Caco-2 (cell line): ENCODE data around the gene SORL1. TPM values are rescaled to one million over a fixed set of nuclear protein-coding genes. Genes with fewer than 3 reads are reported as not detected.

ENCODE experiments used
- BruUV-seq: library from RNA; stranded (reverse); fragments of 400-500 nt; replicated peaks from 2 replicates; lab custom pipeline; 2021; lab: Mats Ljungman, UMichigan
- CTCF ChIA-PET: fragments of 300-600 bp; sonication (Branson Sonifier 250); formaldehyde crosslinking; loops from one replicate; lab custom pipeline; 2022; ENCODE audit warnings: antibody characterized with exemption; lab: Charles Lee
- POLR2A ChIA-PET: fragments of 300-600 bp; sonication (Branson Sonifier 250); formaldehyde crosslinking; loops from one replicate; lab custom pipeline; 2022; ENCODE audit warnings: antibody characterized with exemption; lab: Charles Lee
- DNase-seq, 2 experiments: peaks; one replicate each; pipeline versions ENCODE4 v3.0.0 to v3.0.0-alpha.2; 2020 to 2022
- H3K27me3 ChIP-seq: replicated peaks from 2 replicates; pipeline ENCODE4 v1.6.0; 2011; ENCODE audit warnings: low read length; ENCODE audit not compliant: control insufficient read depth, insufficient read depth
- H3K36me3 ChIP-seq: 2 replicates; pipeline ENCODE4 v1.5.1; 2011; ENCODE audit warnings: low read length; ENCODE audit not compliant: control insufficient read depth, insufficient read depth
- H3K4me1 ChIP-seq: fragments of 250-450 bp; sonication (Bioruptor Pico); 2 replicates; pipeline ENCODE4 v1.5.1; 2020; ENCODE audit warnings: mild to moderate bottlenecking
- H3K4me3 ChIP-seq: 2 replicates; pipeline ENCODE4 v1.5.1; 2011; ENCODE audit warnings: low read depth, mild to moderate bottlenecking, control low read depth, low read length
- H3K9me3 ChIP-seq: fragments of 250-450 bp; sonication (Bioruptor Pico); 2 replicates; pipeline ENCODE4 v1.5.1; 2020; ENCODE audit warnings: mild to moderate bottlenecking, moderate library complexity
- H3K27ac Mint-ChIP-seq: one replicate; pipeline ENCODE4 v1.8.0; 2022; ENCODE audit warnings: mixed read lengths; ENCODE audit not compliant: unreplicated experiment
- H3K27me3 Mint-ChIP-seq: one replicate; pipeline ENCODE4 v1.8.0; 2022; ENCODE audit warnings: mixed read lengths; ENCODE audit not compliant: insufficient read depth, unreplicated experiment
- H3K36me3 Mint-ChIP-seq: one replicate; pipeline ENCODE4 v1.8.0; 2022; ENCODE audit warnings: mild to moderate bottlenecking, mixed read lengths; ENCODE audit not compliant: insufficient read depth, unreplicated experiment
- H3K4me1 Mint-ChIP-seq: one replicate; pipeline ENCODE4 v1.8.0; 2022; ENCODE audit warnings: low read depth, mixed read lengths; ENCODE audit not compliant: unreplicated experiment
- H3K4me3 Mint-ChIP-seq: one replicate; pipeline ENCODE4 v1.8.0; 2022; ENCODE audit warnings: mild to moderate bottlenecking, moderate library complexity, mixed read lengths; ENCODE audit not compliant: unreplicated experiment
- H3K9me3 Mint-ChIP-seq: one replicate; pipeline ENCODE4 v1.8.0; 2022; ENCODE audit warnings: mixed read lengths; ENCODE audit not compliant: unreplicated experiment
- intact Hi-C: fragments of 100-400 bp; cut with micrococcal nuclease; formaldehyde crosslinking; loops from one replicate; pipeline ENCODE4 v1.10.0; 2022; ENCODE audit not compliant: unreplicated experiment
- total RNA-seq: library from RNA; stranded (reverse); gene quantifications from 2 replicates; pipeline ENCODE4 v1.2.3, GENCODE V29; 2022
- TF ChIP-seq, protein P1 (sequence below), 2 experiments: fragments of 200-600 bp in 1 of 2; IDR thresholded peaks; 1 replicate in 1 of 2; 2 replicates in 1 of 2; pipeline versions ENCODE4 v1.5.1 to v1.8.0; 2011 to 2022; ENCODE audit warnings: antibody characterized with exemption in 1 of 2, control low read depth in 1 of 2, inconsistent platforms in 1 of 2, low read depth in 1 of 2, low read length in 1 of 2, mild to moderate bottlenecking in 1 of 2, moderate library complexity in 1 of 2; ENCODE audit not compliant: insufficient read depth in 1 of 2, severe bottlenecking in 1 of 2, unreplicated experiment in 1 of 2

The SORL1 gene
- total RNA-seq, 1 experiment from 2014 or later: 26.3 TPM

DNA sequence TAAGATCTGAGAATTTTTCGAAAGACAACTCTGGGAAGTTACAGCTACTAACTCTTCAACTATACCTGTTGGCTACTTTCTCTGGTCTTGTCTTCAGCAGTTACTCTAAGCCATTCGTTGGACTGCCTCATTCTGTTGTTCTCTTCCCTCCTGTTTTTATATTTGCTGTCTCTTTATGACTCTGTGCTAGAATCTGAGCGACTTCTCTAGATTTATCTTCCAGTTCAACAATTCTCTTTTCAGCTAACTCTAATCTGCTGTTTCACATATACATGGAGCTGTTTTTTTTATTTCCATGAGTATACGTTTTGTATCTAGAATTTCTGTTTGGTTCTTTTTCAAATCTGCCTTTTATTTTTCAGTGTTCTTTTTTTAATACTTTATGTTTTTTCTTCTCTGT is 128.0 kb downstream of the SORL1 start:
- Mint-ChIP-seq H3K27ac (no peak overlapping the region), H3K27me3 (no peaks in the 10 kb centered on the region), H3K9me3 (peaks cover 14% of the 10 kb centered on the region), H3K4me1 (no peaks in the 10 kb centered on the region), H3K4me3 (no peak overlapping the region), H3K36me3 (peaks cover 6% of the 10 kb centered on the region)
- Histone ChIP-seq H3K4me1 (no peaks in the 10 kb centered on the region), H3K4me3 (no peak overlapping the region), H3K9me3 (peaks cover 5% of the 10 kb centered on the region), H3K36me3 (0 out of 2 replicates have a peak, but pooled peaks cover 1% of the 10 kb centered on the region), H3K27me3 (no peaks in the 10 kb centered on the region)
- POLR2A ChIA-PET: no interaction called here
- CTCF ChIA-PET: interaction anchor here (1.3 kb wide), 1 partner anchor 11 kb away, joined by 3 read pairs; no protein-coding TSS in a partner anchor
- intact Hi-C loops: no loop called here
- no TSS peak for BruUV-seq
- DNase-seq: no peak
- TF ChIP-seq, protein P1, sequence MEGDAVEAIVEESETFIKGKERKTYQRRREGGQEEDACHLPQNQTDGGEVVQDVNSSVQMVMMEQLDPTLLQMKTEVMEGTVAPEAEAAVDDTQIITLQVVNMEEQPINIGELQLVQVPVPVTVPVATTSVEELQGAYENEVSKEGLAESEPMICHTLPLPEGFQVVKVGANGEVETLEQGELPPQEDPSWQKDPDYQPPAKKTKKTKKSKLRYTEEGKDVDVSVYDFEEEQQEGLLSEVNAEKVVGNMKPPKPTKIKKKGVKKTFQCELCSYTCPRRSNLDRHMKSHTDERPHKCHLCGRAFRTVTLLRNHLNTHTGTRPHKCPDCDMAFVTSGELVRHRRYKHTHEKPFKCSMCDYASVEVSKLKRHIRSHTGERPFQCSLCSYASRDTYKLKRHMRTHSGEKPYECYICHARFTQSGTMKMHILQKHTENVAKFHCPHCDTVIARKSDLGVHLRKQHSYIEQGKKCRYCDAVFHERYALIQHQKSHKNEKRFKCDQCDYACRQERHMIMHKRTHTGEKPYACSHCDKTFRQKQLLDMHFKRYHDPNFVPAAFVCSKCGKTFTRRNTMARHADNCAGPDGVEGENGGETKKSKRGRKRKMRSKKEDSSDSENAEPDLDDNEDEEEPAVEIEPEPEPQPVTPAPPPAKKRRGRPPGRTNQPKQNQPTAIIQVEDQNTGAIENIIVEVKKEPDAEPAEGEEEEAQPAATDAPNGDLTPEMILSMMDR (IDR thresholded peaks at IDR 0.05; ENCODE audit: insufficient read depth in 1 of 2, low read depth in 1 of 2, low read length in 1 of 2, severe bottlenecking in 1 of 2, unreplicated experiment in 1 of 2): no peak

DNA sequence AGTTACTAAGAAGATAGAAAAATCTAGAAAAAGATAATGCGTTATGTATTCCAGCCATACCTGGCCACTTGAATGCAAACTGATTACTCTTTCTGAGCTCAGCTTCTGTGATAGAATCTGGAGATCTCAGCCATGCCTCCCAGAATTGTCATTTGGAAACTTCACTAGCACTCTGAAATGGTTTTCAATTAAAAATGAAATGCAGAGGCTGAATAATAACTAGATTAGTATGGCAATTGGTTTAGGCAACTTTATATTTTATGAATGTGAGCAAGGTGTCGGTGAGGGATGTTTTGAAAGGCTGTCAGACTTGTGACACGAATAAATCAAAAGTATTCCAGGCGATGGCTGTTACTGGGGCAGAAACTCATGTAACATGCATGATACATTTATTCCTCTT is 129.5 kb downstream of the SORL1 start:
- no peak for DNase-seq
- POLR2A ChIA-PET: no interaction called here
- Histone ChIP-seq H3K27me3 (no peaks in the 10 kb centered on the region), H3K4me3 (no peak overlapping the region), H3K36me3 (no peaks in the 10 kb centered on the region), H3K4me1 (peaks cover 7% of the 10 kb centered on the region; the same call in 1 of the 2 replicates), H3K9me3 (peaks cover 5% of the 10 kb centered on the region)
- BruUV-seq: no TSS peak
- TF ChIP-seq, protein P1 (IDR thresholded peaks at IDR 0.05; ENCODE audit: insufficient read depth in 1 of 2, low read depth in 1 of 2, low read length in 1 of 2, severe bottlenecking in 1 of 2, unreplicated experiment in 1 of 2): no peak
- Mint-ChIP-seq H3K9me3 (peaks cover 14% of the 10 kb centered on the region), H3K27me3 (no peaks in the 10 kb centered on the region), H3K36me3 (peaks cover 6% of the 10 kb centered on the region), H3K4me1 (no peaks in the 10 kb centered on the region), H3K4me3 (no peak overlapping the region), H3K27ac (no peak overlapping the region)
- intact Hi-C loops: no loop called here
- CTCF ChIA-PET: interaction anchor here (1.1 kb wide), 1 partner anchor 9 kb away, joined by 3 read pairs; no protein-coding TSS in a partner anchor

DNA sequence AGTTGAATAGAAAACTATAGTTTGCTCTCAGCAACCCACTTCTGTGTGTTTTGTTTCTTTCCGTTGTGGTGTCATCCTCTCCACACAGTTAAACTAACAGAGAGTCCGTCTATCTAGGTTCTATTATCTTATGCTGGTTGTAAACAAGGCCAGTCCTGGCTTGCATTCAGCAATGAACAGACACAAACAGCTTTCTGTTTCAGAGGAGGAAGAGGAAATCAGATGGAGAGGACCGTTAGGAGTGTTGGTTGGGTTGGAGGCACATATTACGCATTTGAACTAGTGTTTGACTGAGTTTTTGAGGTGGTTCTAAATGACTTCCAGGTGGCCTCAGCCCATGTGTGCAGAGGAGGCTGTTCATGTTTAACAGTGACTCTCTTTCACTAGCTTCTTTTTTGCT is 130.2 kb downstream of the SORL1 start:
- intact Hi-C loops: no loop called here
- Mint-ChIP-seq H3K4me3 (no peak overlapping the region), H3K27ac (no peak overlapping the region), H3K9me3 (peaks cover 14% of the 10 kb centered on the region), H3K4me1 (no peaks in the 10 kb centered on the region), H3K27me3 (no peaks in the 10 kb centered on the region), H3K36me3 (peaks cover 6% of the 10 kb centered on the region)
- peaks cover 5% of the 10 kb centered on the region for H3K9me3 ChIP-seq
- H3K36me3 ChIP-seq: no peaks in the 10 kb centered on the region
- ChIA-PET CTCF (interaction anchor here (1.1 kb wide), 1 partner anchor 9 kb away, joined by 3 read pairs; no protein-coding TSS in a partner anchor), POLR2A (no interaction called here)
- no peaks in the 10 kb centered on the region for H3K27me3 ChIP-seq
- no peak overlapping the region for H3K4me3 ChIP-seq
- peaks cover 14% of the 10 kb centered on the region for H3K4me1 ChIP-seq
- DNase-seq: no peak
- TF ChIP-seq, protein P1 (IDR thresholded peaks at IDR 0.05; ENCODE audit: insufficient read depth in 1 of 2, low read depth in 1 of 2, low read length in 1 of 2, severe bottlenecking in 1 of 2, unreplicated experiment in 1 of 2): no peak
- BruUV-seq: no TSS peak
